NCI-H446 treated with DMSO at 0.1 percent for 48 hours (cell line): ENCODE measurements around the gene ZNF540.
A peak's percentile ranks its signal among the peaks of the same experiment; 100 is the strongest.
"Not testable (repeated sequence)": the region's sequence is repeated elsewhere in the genome, so short reads cannot be mapped to it uniquely, and the experiment has no call there.

Experiments used
- DNase-seq: peaks from one replicate; lab custom pipeline; 2025; lab: John Stamatoyannopoulos, UW

The ZNF540 gene

GRCh38 chr19:37594304-37594981 lies at the start of gene ZNF540, which contains the start of gene ZNF571:
ZNF540 (plus strand) TSS chr19:37594876; CDS start chr19:37598448, 3,572 bp downstream.
ZNF571 (minus strand) TSS chr19:37594792; CDS start chr19:37586676, 8,116 bp downstream.
- peak; percentile 72 for DNase-seq

GRCh38 chr19:37551129-37551993 lies 43.3 kb upstream of the ZNF540 start:
- DNase-seq, result no peak

GRCh38 chr19:37563518-37563917 lies 31.2 kb upstream of the ZNF540 start:
- no peak for DNase-seq

DNA sequence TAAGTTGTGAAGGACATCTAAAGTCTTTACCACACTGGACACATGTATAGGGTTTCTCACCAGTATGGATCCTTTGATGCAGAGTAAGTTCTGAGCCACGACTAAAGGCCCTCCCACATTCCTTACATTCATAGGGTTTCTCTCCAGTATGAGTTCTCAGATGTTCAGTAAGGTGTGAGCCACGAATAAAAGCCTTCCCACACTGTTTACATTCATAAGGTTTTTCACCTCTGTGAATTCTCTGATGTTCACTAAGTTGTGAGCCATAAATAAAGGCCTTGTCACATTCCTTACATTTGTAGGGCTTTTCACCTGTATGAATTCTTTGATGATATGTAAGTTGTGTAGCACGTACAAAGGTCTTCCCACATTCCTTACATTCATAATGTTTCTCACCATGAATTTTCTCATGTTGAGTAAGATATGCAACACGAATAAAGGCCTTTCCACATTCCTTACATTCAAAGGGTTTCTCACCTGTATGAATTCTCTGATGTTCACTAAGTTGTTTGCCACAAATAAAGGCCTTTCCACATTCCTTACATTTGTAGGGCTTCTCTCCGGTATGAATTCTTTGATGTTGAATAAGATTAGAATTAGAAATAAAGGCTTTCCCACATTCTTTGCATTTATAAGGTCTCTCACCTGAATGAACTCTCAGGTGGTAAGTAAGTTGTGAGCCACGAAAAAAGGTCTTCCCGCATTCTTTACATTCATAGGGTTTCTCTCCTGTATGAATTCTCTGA lies 29.9 kb upstream of the ZNF540 start:
- DNase-seq, result no peak

GRCh38 chr19:37565370-37565669 lies 29.4 kb upstream of the ZNF540 start:
- no peak for DNase-seq

GRCh38 chr19:37572203-37572602 lies 22.5 kb upstream of the ZNF540 start:
- DNase-seq, result no peak

- no peak for DNase-seq
Measured at GRCh38 chr19:37583340-37583739, 11.3 kb upstream of the ZNF540 start.

GRCh38 chr19:37593996-37594303 lies 726 bp upstream of the ZNF540 start:
- no peak for DNase-seq

DNA sequence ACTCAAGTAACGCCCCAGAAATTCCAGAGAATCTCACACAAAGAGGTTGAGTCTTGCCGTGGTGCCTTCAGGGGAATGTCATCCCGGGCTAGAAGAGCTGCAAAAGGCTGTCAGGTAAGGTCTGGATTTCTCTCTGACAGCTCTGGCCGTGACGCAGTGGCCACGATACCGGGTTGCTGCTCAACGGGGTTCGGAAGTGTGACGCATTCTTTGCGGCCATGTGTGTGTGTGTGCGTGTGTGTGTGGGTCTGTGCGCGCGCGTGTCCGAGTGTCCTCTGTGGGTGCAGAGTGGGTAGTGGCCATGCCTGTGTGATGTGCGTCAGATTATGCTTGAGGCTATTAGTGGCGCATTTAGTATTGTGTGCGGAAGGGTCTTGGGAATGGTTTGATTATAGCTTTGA lies 306 bp downstream of the ZNF540 start:
- no peak for DNase-seq

- no peak for DNase-seq
Measured at GRCh38 chr19:37635076-37636056, 40.7 kb downstream of the ZNF540 start.

DNA sequence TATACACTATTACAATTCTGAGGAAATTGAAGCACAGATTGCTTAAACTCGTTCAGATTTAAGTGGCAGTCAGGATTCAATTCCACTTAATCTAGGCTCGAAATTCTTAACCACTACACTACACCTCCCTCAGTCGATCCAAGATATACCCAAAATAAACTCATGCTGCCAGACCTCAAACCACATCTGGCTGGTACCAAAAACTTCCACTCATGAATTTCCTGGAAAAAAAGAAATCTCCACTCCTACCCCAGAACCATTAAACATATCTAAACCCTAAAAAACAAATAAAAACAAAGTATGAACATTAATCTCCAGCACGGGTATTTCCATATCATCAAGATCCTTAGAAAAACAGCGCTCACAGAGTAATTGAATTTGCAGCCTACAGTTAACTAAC lies 59.4 kb downstream of the ZNF540 start:
- no peak for DNase-seq

GRCh38 chr19:37654629-37655300 lies 60.1 kb downstream of the ZNF540 start:
- no peak for DNase-seq

GRCh38 chr19:37655301-37655688 lies 60.6 kb downstream of the ZNF540 start, which contains the start of gene ZFP30:
ZFP30 (minus strand) TSS chr19:37655465; CDS start chr19:37647822, 7,643 bp downstream.
- DNase-seq, result peak; percentile 80

DNA sequence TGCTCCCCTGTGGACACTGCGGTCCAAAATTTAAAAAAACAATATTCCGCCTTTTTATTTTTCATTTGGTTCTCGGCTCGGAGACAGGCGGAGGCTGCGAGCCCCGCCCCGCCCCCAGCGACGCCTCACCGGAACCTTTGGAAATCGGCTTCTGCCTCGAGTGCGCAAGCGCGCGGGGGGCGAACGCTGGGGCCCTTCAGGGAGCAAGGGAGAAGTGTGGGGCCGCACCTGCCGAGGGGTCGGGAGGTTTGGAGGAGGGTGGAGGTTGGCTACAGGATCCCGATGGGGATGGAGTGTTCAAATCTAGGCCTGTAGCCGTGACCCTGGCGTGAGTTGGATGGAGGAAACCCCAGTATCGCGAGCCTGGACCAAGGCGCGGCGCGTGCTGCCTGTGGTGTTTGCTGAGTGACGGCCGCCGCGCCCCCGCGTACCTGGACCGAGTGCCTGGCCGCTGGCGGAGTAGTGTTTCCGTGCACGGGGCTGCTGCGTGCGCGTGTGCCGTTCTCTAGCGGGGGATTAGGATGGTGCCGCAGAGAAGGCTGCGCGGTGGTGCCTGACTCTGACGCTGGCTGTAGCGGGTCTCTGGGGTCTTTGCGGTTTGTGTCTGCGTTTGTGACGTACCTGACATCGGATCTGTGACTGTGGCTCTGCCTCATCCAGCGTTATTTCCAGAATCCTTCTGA lies 61.2 kb downstream of the ZNF540 start:
- DNase-seq, result peak; percentile 77

DNA sequence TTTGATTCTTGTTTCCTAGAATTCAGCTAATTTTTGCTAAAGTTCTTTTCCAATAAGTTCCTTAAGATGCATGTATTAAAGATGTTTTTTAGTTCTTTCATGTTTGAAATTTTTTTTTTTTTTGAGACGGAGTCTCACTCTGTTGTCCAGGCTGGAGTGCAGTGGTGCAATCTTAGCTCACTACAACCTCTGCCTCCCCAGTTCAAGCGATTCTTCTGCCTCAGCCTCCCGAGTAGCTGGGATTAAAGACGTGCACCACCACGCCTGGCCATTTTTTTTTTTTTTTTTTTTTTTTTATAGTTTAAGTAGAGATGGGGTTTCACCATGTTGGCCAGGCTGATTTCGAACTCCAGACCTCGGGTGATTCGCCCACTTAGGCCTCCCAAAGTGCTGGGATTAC lies 62.5 kb downstream of the ZNF540 start:
- not testable (repeated sequence) for DNase-seq
